Measurements from ENCODE around the gene TEX2.

DNA sequence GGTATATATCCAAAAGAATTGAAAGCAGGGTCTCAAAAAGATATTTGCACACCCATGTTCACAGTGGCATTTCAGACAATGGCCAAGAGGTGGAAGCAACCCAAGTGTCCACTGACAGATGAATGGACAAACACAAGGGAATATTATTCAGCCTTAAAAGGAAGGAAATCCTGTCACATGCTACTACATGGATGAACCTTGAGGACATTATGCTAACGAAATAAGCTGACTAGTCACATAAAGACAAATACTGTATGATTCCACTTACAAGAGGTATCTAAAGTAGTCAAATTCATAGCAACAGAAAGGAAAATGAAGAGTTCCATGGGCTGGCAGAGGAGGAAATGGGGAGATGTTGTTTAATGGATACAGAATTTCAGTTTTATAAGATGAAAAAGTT is 41.4 kb downstream of the TEX2 start:
- TF ChIP-seq EZH2phosphoT487 (IDR thresholded peaks at IDR 0.05; ENCODE audit: insufficient read depth, low read depth) (no peak), EZH2 (IDR thresholded peaks at IDR 0.05; ENCODE audit: insufficient read depth, poor library complexity, severe bottlenecking) (no peak)

All from GM23248 (cell line).